HL-60/S4 (cell line): ENCODE data around the gene CDH1.

Experiments used
- in situ Hi-C: fragments of 300-500 bp; cut with MboI; formaldehyde crosslinking; loops from 2 replicates; pipeline ENCODE4 v1.14.3; 2022; ENCODE audit warnings: low sequenced_read_pairs

Gene CDH1

DNA sequence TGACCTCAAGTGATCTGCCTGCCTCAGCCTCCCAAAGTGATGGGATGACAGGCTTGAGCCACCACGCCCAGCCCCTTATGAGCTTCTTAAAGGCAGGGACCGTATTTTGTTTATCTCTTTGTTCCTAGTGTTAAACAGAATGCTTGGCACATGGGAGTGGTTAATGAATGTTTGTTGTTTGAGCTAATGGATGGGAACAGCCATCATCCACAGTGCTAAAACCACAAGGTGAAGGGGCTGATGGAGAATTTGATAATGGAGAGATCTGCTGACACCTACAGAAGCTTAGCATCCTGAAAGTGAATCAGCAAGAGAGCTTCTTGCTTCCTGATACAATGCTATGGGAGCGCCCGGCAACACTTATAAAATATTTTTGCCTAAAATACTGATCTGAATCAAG is 8.6 kb upstream of the CDH1 start:
- in situ Hi-C loops, result no loop called here

- in situ Hi-C loops, result no loop called here
Measured at GRCh38 chr16:68731637-68732036, 5.5 kb upstream of the CDH1 start.

- in situ Hi-C loops, result no loop called here
Measured at GRCh38 chr16:68732042-68732680, 4.9 kb upstream of the CDH1 start.

DNA sequence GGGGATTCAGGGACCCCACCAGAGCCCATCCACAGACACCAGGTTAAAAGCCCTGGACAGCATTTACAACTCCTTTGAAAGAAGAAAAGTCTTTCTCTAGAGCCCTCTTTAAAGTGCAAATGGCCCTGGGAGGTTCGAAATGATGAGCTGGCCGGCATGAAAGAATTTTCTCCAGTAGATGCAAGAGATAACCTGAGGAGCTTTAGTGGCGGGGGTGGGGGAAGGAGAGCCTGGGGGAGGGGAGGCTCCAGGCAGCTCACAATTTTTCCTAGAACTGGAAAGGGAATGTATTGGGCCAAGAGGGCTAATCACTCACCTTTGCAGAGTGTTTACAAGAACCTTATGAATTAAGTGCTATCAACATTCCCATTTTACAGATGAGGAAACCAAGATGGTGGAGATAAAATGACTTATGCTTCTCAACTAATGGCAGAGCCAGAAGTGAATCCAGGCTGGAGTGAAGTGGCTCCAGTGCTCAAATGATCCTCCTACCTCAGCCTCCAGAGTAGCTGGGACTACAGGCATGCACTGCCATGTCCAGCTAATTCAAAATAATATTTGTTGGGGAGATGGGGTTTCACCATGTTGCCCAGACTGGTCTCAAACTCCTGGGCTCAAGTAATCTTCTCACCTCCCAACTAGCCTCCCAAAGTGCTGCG is 4.2 kb upstream of the CDH1 start:
- in situ Hi-C loops, result no loop called here

GRCh38 chr16:68733570-68733969 is 3.5 kb upstream of the CDH1 start:
- in situ Hi-C loops, result no loop called here

DNA sequence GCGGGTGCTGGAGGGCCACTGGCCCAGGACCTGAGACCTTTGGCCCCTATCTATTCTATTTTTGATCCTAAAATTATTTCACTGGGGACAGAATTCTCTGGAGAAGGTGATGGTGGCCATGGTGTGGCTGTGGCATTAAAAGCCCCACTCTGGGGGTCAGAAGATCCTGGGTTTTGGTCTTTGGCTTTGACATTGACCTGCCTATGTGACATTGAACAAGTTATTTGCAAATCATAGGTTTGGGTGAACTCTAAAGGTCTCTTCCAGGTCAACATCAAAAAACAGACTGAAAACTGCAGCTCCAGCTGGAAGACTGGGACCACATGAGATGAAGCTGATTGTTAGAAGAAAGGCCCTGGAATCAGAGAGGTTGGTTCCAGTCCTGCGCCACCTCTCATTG is 2.3 kb upstream of the CDH1 start:
- in situ Hi-C loops, result no loop called here

- in situ Hi-C loops, result no loop called here
Measured at GRCh38 chr16:68736561-68736960, 531 bp upstream of the CDH1 start.

- in situ Hi-C loops, result no loop called here
Measured at GRCh38 chr16:68737730-68738629, 888 bp downstream of the CDH1 start.

GRCh38 chr16:68739964-68740627 is 3.0 kb downstream of the CDH1 start:
- in situ Hi-C loops, result no loop called here

DNA sequence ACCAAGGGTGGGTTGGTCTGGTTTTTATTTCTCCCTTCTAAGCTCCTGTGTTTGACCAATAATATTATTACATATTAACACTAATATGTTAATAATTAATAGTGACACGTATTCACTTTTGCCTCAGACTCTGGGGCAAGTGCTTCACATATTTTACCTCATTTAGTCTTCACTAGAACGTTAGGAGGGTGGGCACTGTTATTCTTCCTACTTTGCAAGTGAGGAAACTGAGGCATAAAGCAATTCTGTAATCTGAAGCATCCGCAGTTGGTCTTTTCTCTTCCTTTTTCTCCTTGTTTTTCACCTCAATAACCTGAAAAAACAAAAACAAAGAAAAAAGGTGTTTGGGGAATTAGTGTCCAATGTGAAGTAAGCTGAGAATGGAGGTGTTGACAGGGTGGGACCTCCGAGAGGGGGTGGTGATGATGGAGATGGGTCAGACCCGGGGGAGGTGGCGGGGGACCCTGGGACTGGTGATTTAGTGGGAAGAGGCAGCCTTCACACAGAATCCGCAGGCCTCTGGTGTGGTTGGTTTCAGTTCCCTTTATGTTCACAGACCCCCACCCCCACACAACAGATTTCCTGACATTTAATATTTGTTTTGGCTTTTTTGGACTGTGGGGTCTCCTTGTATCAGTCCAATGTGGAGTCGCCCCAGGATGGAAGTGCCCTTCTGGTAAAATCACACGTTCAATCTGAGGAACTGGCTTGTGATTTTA is 3.7 kb downstream of the CDH1 start:
- in situ Hi-C loops, result no loop called here

DNA sequence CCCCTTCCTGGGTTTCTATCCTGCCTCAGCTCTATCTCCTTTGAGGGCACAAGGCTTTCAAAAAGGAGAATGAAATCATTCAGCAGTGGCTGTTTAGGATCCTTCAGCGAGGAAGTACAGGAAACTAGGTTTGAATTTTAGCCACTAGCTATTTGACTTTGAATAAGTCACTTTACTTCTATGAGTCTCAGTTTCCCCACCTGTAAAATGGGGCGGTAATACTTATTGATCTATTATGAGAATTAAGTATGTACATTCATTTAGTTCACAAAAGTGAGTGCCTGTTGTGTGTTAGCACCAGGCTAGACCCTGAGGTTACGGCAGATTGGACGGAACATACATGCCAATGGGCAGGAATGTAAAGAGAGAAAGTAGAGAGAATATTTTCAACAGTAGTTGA is 6.6 kb downstream of the CDH1 start:
- in situ Hi-C loops, result no loop called here

- in situ Hi-C loops, result no loop called here
Measured at GRCh38 chr16:68744744-68745280, 7.7 kb downstream of the CDH1 start.

GRCh38 chr16:68746951-68747350 is 9.9 kb downstream of the CDH1 start:
- in situ Hi-C loops, result no loop called here

DNA sequence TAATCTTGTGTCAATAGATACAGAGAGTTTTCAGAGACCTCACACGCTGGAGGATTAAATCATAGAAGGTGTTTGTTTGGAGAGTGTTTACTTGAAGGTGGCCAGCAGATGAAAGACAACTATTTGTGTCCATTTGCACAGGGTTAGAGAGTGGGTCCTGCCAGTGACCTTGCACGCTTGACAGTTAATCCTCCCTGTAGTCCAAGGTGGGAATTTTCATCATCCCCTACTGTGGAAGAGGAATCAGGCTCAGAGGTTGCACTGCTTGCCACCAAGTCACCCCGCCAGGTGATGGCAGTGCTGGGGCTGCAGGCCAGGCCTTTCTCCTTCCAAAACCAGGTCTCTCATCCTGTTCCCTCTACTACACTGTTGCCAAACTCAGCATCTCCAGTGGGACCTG is 12.3 kb downstream of the CDH1 start:
- in situ Hi-C loops, result no loop called here

DNA sequence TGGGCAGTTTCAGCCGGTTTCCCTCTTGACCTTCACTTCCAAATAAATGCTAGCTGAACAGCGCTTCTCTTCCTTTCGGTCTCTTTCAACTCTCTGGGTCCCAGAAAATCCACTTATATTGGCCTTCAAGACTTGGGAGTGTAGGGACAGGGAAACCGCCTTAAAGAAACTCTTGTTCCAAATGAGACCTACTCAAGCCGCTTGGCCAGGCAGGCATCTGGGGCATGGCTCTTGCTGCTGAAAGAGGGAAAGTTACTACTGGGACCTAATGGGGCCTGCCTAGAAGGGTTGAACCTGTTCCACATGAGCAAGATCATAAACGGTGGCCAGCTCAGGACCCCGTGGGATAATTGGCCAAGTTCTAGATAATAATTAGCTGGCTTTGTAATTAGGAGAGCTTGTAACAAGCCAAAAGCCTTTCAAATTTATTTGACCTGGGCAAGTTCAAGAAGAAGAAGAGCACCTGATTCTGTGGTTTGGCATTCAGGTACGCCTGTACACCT is 13.2 kb downstream of the CDH1 start:
- in situ Hi-C loops, result no loop called here

GRCh38 chr16:68751160-68751559 is 14.1 kb downstream of the CDH1 start:
- in situ Hi-C loops, result no loop called here

- in situ Hi-C loops, result no loop called here
Measured at GRCh38 chr16:68752602-68753001, 15.5 kb downstream of the CDH1 start.

DNA sequence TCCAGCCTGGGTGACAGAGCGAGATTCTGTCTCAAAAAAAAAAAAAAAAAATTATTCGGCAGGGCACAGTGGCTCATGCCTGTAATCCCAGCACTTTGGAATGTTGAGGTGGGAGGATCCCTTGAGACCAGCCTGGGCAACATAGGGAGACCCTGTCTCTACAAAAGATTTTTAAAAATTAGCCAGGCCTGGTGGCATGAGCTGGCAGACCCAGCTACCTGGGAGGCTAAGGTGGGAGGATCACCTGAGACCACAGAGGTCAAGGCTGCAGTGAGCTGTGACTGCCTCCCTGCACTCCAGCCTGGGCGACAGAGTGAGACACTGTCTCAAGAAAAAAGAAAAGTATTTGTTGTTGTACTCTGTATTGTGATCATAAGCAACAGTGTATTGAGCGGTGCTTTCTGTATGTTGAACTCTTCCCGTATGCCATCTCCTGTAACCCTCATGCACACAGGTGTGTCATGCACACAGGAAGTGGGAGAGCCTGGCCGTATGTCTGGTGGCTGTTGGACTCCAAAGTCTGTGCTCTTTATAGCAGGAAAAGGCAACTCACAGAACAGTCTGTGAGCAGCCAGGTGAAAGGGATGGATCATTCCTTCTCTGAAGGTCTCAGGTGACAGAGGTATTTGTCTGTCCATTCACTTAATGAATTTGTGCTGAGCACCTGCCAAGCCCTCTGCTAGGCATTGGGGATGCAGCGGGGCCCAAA is 17.1 kb downstream of the CDH1 start:
- in situ Hi-C loops, result no loop called here

DNA sequence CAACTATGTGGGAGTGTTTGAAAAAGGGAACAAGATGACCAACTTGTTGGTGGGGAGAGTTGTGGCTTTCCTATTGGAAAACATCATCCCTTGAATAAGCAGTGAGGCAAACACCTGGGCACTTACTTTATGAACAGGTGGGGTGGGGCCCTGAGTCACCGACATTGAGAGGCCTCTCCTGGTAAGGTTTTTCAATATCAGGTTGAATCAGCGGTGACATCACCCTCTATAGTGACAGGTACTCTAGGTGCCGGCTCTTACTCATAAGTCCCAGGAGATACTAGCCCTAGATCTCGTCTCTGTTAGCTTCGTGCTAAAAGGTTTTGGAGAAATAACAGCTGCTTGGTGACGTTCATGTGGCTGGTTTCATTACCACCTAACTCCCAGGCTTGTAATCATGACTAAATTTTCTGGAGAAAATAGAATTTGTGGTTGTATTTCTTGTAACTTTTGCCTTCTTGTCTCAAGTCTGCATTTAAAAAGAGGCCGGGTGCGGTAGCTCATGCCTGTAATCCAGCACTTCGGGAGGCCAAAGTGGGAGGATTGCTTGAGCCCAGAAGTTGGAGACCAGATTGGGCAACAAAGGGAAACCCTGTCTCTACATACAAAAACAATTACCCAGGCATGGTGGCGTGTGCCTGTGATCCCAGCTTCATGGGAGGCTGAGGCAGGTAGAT is 19.3 kb downstream of the CDH1 start:
- in situ Hi-C loops, result no loop called here
